Panc1 (cell line): ENCODE measurements around the gene PCNX1. TPM values are rescaled to one million over a fixed set of nuclear protein-coding genes. Genes with fewer than 3 reads are reported as not detected.
A peak's percentile ranks its signal among the peaks of the same experiment; 100 is the strongest.
"Not testable (repeated sequence)": the region's sequence is repeated elsewhere in the genome, so short reads cannot be mapped to it uniquely, and the experiment has no call there.

ENCODE experiments used
- ATAC-seq: fragments of 200-7000 bp; cut with Tn5 transposase; 2 replicates; pipeline ENCODE4 v1.9.1; 2020; ENCODE audit warnings: mild to moderate bottlenecking, moderate library complexity
- BruUV-seq: library from RNA; stranded (reverse); fragments of 400-500 nt; replicated peaks from 2 replicates; lab custom pipeline; 2021; lab: Mats Ljungman, UMichigan
- CTCF ChIA-PET: fragments of 300-600 bp; sonication (Branson Sonifier 250); formaldehyde crosslinking; loops from one replicate; lab custom pipeline; 2022; ENCODE audit warnings: antibody characterized with exemption; lab: Charles Lee
- POLR2A ChIA-PET: fragments of 300-600 bp; sonication (Branson Sonifier 250); formaldehyde crosslinking; loops from one replicate; lab custom pipeline; 2022; ENCODE audit warnings: antibody characterized with exemption; lab: Charles Lee
- DNase-seq: peaks from one replicate; pipeline ENCODE4 v3.0.0-alpha.2; 2010; ENCODE audit warnings: low read depth, low spot score
- H3K27ac ChIP-seq: 2 replicates; pipeline ENCODE4 v1.5.1; 2011; ENCODE audit warnings: mild to moderate bottlenecking, low read length, inconsistent platforms
- H3K27me3 ChIP-seq: fragments of 200-500 bp; sonication (Bioruptor generic); 2 replicates; pipeline ENCODE4 v1.6.0; 2014; ENCODE audit warnings: low read length, inconsistent platforms; ENCODE audit not compliant: control insufficient read depth, insufficient read depth
- H3K36me3 ChIP-seq: fragments of 200-500 bp; sonication (Bioruptor generic); 2 replicates; pipeline ENCODE4 v1.5.1; 2014; ENCODE audit warnings: inconsistent platforms, mild to moderate bottlenecking, low read length, moderate library complexity; ENCODE audit not compliant: control insufficient read depth, insufficient read depth
- H3K4me1 ChIP-seq: 2 replicates; pipeline ENCODE4 v1.5.1; 2011; ENCODE audit warnings: inconsistent platforms, mild to moderate bottlenecking, low read length, moderate library complexity; ENCODE audit not compliant: control insufficient read depth, insufficient read depth
- H3K4me3 ChIP-seq, 2 experiments: 2 replicates each; pipeline ENCODE4 v1.5.1; 2011 to 2012; ENCODE audit warnings: low read depth in 2 of 2, low read length in 2 of 2, mild to moderate bottlenecking in 2 of 2, inconsistent platforms in 1 of 2, moderate library complexity in 1 of 2
- H3K9me3 ChIP-seq: fragments of 200-500 bp; sonication (Bioruptor generic); 2 replicates; pipeline ENCODE4 v1.5.1; 2014; ENCODE audit warnings: low read depth, mild to moderate bottlenecking, inconsistent platforms, low read length, moderate library complexity; ENCODE audit not compliant: control insufficient read depth, insufficient read depth
- CTCF ChIP-seq: fragments of 450-650 bp; IDR thresholded peaks from 2 replicates; pipeline ENCODE4 v1.5.1; 2017; ENCODE audit warnings: mild to moderate bottlenecking
- POLR2AphosphoS5 ChIP-seq: IDR thresholded peaks from 2 replicates; pipeline ENCODE4 v1.6.1; 2012; ENCODE audit warnings: mild to moderate bottlenecking, low read depth, low read length, moderate library complexity
- REST ChIP-seq, 2 experiments: IDR thresholded peaks; 2 replicates each; pipeline ENCODE4 v1.6.1; 2011 to 2012; ENCODE audit warnings: low read depth in 2 of 2, control low read depth in 1 of 2, low read length in 1 of 2, mild to moderate bottlenecking in 1 of 2, moderate library complexity in 1 of 2; ENCODE audit not compliant: insufficient read depth in 1 of 2
- SIN3A ChIP-seq: IDR thresholded peaks from 2 replicates; pipeline ENCODE4 v1.6.1; 2012; ENCODE audit warnings: low read depth, mild to moderate bottlenecking, low read length, moderate library complexity, borderline replicate concordance; ENCODE audit not compliant: insufficient read depth
- TCF7L2 ChIP-seq: IDR thresholded peaks from 2 replicates; pipeline ENCODE4 v1.6.1; 2011; ENCODE audit warnings: mild to moderate bottlenecking, low read depth, low read length, inconsistent platforms
- in situ Hi-C: cut with HindIII; loops from 2 replicates; pipeline ENCODE4 v1.10.0; 2016; ENCODE audit warnings: low sequenced_read_pairs, low pct_unique_long_range_greater_than_20kb
- intact Hi-C: fragments of 100-400 bp; cut with micrococcal nuclease; formaldehyde crosslinking; loops from one replicate; pipeline ENCODE4 v1.10.0; 2022; ENCODE audit not compliant: unreplicated experiment
- total RNA-seq: library from RNA; stranded (reverse); gene quantifications from one replicate; pipeline ENCODE4 v1.2.1, GENCODE V29; 2021; ENCODE audit not compliant: unreplicated experiment

The PCNX1 gene
- total RNA-seq, 1 experiment from 2014 or later, result 30.5 TPM

DNA sequence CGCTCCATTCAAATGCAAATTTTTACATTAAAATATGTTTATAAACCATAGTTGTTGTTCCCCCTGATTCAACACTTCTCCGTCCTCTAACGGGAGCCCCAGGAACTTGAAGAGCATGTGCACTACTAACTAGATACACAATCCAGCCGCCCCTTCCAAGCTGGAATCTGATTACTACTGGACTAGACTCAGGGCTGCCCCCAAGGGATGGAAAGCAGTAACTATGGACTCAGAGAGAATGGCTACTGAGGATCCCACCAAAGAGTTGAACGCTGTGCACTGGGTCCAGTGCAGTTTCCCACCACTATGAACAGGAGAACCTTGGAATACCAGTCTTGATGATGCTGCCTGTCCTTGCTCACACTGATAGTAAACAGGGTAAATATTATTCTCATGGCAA is 48.6 kb upstream of the PCNX1 start:
- H3K27ac ChIP-seq, result no peak overlapping the region
- no TSS peak for BruUV-seq
- in situ Hi-C loops, result no loop called here
- ATAC-seq, result no peak
- H3K9me3 ChIP-seq, result no peaks in the 10 kb centered on the region
- H3K36me3 ChIP-seq, result no peaks in the 10 kb centered on the region
- intact Hi-C loops, result no loop called here
- no peak overlapping the region for H3K4me3 ChIP-seq
- H3K27me3 ChIP-seq, result no peaks in the 10 kb centered on the region
- CTCF ChIA-PET, result no interaction called here
- H3K4me1 ChIP-seq, result no peaks in the 10 kb centered on the region
- POLR2A ChIA-PET, result no interaction called here
- TF ChIP-seq POLR2AphosphoS5 (no peak), TCF7L2 (no peak), REST (IDR thresholded peaks at IDR 0.05; ENCODE audit: insufficient read depth in 1 of 2, low read depth in 2 of 2, low read length in 1 of 2) (no peak), CTCF (peak; percentile 15)
- no peak for DNase-seq

DNA sequence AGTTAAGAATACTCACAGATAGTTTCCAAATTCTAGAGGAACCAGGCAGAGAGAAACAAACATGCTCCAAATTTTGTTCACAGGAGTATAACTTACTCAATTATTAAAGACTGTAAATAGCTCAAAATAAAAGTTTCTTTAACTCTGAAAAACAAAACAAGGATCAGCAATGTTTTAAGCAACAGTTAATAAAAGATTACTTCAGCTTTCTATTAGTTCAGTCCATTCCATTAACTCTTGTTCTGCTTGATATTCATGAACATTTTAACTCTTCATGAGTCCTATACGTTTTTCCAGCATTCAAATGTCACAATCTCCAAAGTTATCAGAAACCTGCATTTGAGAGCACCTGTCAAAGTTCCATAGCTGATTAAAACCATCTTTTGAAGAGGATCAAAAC is 40.3 kb upstream of the PCNX1 start:
- H3K4me3 ChIP-seq, CTCF ChIA-PET, DNase-seq, BruUV-seq, H3K27ac ChIP-seq, intact Hi-C loops, POLR2A ChIA-PET, H3K36me3 ChIP-seq, H3K27me3 ChIP-seq, H3K4me1 ChIP-seq, H3K9me3 ChIP-seq, ATAC-seq, in situ Hi-C loops: not testable (repeated sequence)

- no peak for ATAC-seq
- TF ChIP-seq TCF7L2 (no peak), POLR2AphosphoS5 (no peak), SIN3A (no peak), REST (IDR thresholded peaks at IDR 0.05; ENCODE audit: insufficient read depth in 1 of 2, low read depth in 2 of 2, low read length in 1 of 2) (no peak), CTCF (no peak)
- CTCF ChIA-PET, result no interaction called here
- no peak overlapping the region for H3K27ac ChIP-seq
- in situ Hi-C loops (no loop called here), intact Hi-C loops (no loop called here)
- H3K36me3 ChIP-seq, result no peaks in the 10 kb centered on the region
- no peak overlapping the region for H3K4me3 ChIP-seq
- no TSS peak for BruUV-seq
- H3K27me3 ChIP-seq, result no peaks in the 10 kb centered on the region
- H3K9me3 ChIP-seq, result no peaks in the 10 kb centered on the region
- no peak for DNase-seq
- H3K4me1 ChIP-seq, result no peaks in the 10 kb centered on the region
- POLR2A ChIA-PET, result no interaction called here
Measured at GRCh38 chr14:70871001-70871400, 36.3 kb upstream of the PCNX1 start.
